Hindlimb muscle (tissue), 1 donor: ENCODE measurements around the gene NECAB2. TPM values are rescaled to one million over a fixed set of nuclear protein-coding genes. Genes with fewer than 3 reads are reported as not detected.

Experiments used
- DNase-seq: peaks from one replicate; pipeline ENCODE4 v3.0.0-alpha.2; 2013
- polyA plus RNA-seq: library from polyadenylated mRNA; unstranded; fragments of 120-200 nt; gene quantifications from one replicate; pipeline ENCODE4 v1.2.1, GENCODE V29; 2013; ENCODE audit not compliant: insufficient read length

NECAB2 gene
- polyA plus RNA-seq, 1 donor = 0.45 TPM

DNA sequence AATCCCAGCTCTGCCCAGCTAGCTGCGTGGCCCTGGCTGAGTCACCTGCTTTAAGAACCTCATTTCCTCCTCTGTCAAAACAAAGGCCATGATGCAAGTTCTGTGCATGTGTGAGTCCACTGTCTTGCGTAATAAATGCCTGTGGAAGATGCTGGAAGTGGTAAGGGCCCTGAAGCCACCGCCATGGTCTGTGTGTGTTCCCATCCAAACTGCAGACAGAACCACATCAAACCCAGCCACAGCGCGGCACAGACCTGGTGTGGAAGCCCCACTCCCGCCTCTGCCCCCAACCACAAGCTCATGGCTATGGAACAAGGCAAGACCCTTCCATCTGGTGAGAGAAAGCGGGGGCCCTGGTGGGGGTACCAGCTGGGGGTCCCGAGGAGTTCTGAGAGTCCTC is 26.0 kb downstream of the NECAB2 start:
- no peak for DNase-seq

- DNase-seq = no peak
Observed at GRCh38 chr16:83994703-83995102, 26.7 kb downstream of the NECAB2 start.

- no peak for DNase-seq
Observed at GRCh38 chr16:83995754-83996153, 27.7 kb downstream of the NECAB2 start.

- DNase-seq = no peak
Observed at GRCh38 chr16:83996481-83997252, 28.6 kb downstream of the NECAB2 start.

DNA sequence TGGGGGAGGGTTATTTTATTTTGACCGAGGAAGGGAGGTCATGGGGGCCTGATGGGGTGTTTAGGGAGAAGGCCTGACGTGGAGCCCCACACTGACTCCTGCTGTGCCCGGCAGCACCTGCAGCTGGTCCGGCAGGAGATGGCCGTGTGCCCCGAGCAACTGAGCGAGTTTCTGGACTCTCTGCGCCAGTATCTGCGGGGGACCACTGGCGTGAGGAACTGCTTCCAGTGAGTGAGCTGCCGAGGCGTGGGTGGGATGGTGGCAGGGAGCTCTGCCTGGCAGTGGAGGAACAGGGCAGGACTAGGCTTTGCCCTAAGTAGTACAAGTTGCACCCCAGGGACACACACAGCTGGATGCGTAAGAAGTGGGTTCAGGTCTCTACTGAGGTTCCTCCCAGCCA is 30.0 kb downstream of the NECAB2 start:
- no peak for DNase-seq

DNA sequence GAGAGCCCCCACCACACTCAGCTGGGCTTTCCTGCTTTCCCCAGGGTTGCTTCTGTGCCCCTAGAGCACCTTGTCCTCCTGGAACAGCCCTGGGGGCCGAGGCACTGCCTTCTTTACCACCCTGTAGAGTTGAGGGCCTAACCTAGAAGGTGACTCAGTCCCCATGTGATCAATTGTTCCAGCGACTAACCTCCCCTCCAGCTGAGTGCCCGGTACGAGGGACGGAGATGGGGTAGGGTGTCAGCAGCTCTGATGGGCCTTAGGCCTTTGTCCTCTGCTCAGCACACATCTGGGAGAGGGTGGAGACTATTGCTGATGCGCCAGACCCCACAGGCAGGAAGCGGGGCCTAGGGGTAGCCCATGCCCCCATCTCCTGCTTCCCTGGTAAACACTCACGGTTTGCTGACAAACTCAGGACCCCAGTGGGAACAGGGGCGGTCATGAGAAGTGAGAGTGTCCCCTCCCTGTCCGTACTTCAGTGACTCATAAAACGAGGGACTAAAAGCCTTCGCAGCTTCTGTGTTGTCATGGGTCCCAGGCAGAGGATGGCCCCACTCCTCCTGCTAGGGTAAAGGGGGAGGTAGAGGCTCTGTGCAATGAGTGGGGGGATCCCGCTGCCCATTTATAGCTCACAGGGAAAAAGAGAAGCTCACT is 33.1 kb downstream of the NECAB2 start:
- no peak for DNase-seq

- no peak for DNase-seq
Observed at GRCh38 chr16:84001726-84002125, 33.7 kb downstream of the NECAB2 start.

- no peak for DNase-seq
Observed at GRCh38 chr16:84003038-84003437, 35.0 kb downstream of the NECAB2 start.

- no peak for DNase-seq
Observed at GRCh38 chr16:84004442-84004841, 36.4 kb downstream of the NECAB2 start.

GRCh38 chr16:84005391-84005790 is 37.3 kb downstream of the NECAB2 start:
- DNase-seq = no peak

GRCh38 chr16:84007520-84007919 is 39.5 kb downstream of the NECAB2 start:
- no peak for DNase-seq

DNA sequence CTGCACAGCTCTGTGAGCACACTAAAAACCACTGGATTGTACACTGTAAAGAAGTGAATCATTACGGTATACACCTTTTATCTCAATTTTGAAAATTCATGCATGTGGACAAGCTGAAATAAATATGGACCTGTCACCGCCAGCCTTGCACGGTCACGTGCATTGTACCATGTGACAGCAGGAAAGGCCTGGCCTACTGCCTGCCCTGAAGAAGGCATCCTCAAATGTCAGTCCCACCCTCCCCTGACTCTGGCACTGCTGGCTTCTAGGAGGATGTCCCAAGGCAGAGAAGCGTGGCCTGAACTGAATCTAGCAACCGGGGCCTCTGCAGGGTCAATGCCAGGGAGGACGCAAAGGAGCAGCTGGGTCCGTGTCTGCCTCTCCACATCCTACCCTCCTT is 39.9 kb downstream of the NECAB2 start:
- no peak for DNase-seq

DNA sequence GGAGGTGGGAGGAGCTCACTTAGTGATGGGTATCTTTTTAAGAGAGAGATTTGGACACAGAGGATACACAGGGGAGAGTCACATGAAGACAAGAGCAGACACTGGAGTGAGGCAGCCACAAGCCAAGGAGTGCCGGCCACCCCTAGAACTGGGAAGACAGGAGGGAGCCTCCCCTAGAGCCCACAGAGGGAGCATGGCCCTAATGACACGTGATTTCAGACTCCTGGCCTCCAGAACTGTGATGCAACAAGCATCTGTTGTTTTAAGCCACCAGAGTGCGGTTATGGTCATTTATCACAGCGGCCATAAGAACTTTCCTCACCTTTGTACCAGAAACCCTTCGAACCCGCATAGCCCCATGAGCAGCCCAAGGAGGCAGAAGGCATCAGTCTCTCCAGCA is 41.2 kb downstream of the NECAB2 start:
- no peak for DNase-seq

- no peak for DNase-seq
Observed at GRCh38 chr16:84013787-84014569, 45.9 kb downstream of the NECAB2 start.

- no peak for DNase-seq
Observed at GRCh38 chr16:84014570-84015327, 46.7 kb downstream of the NECAB2 start.

DNA sequence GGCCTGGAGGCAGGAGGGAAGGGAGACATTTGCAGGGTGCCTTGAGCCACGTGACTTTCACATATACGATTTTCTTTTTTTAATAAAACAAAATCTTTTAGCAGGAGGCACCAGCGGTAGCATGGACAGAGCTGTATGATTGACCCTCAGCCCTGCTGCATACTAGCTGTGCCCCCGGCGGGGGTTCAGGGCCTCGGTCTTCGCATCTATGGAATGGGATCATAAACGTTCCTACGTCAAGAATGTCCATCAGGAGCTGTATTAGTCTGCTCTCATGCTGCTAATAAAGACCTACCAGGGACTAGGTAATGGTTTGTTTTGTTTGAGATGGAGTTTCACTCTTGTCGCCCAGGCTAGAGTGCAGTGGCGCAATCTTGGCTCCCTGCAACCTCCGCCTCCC is 47.4 kb downstream of the NECAB2 start:
- DNase-seq = no peak

GRCh38 chr16:84016477-84016876 is 48.4 kb downstream of the NECAB2 start:
- no peak for DNase-seq

DNA sequence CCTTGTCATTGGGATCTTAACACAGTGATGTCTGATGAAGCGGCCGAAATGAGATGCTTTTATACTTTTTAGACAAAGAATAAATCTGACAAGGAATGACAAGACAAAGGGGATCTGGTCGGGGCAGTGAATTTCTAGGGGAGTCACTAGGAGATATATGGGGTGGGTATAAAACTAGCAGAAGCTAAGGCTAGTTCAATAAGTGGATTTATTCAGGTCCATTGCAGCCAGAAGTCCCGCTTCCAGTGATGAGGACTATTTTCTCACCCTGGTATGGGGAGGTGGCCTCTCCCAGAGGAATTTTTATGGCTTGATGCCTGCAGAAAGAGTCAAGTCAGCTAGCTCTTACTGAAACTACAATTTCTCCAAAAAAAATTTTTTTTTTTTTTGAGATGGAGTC is 50.7 kb downstream of the NECAB2 start:
- no peak for DNase-seq

GRCh38 chr16:84020353-84020752 is 52.3 kb downstream of the NECAB2 start:
- DNase-seq = no peak

- DNase-seq = no peak
Observed at GRCh38 chr16:84021488-84021887, 53.4 kb downstream of the NECAB2 start.

- no peak for DNase-seq
Observed at GRCh38 chr16:84022644-84023043, 54.6 kb downstream of the NECAB2 start.

DNA sequence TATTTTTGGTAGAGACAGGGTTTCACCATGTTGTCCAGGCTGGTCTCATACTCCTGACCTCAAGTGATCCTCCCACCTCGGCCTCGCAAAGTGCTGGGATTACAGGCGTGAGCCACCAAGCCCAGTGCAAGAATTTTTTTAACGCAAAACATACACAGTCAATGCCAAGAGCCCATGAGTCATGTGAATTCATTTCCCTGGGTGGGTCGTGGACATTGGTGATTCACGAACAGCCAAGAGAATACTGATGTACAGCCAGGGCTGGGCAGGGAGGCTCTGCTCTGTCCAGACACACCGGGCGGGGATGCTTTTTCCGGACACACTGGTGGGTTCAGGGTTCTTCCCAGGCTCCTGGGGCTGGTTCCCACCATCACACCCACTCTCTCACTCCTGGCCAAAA is 56.8 kb downstream of the NECAB2 start:
- DNase-seq = no peak

- no peak for DNase-seq
Observed at GRCh38 chr16:84026606-84027005, 58.6 kb downstream of the NECAB2 start.
